GM23338 (cell line): Measurements from ENCODE around the gene IGBP1. TPM values are rescaled to one million over a fixed set of nuclear protein-coding genes. Genes with fewer than 3 reads are reported as not detected.

Source experiments
- ATAC-seq: fragments of 200-7000 bp; cut with Tn5 transposase; 3 replicates; pipeline ENCODE4 v1.9.1; 2020
- DNase-seq: peaks from one replicate; pipeline ENCODE4 v3.0.0-alpha.2; 2015; ENCODE audit warnings: low spot score
- H2AFZ ChIP-seq: fragments of 200-600 bp; sonication (generic); 2 replicates; pipeline ENCODE4 v1.8.0; 2016; ENCODE audit warnings: antibody characterized with exemption, mild to moderate bottlenecking, moderate library complexity
- H3F3A ChIP-seq: fragments of 200-600 bp; sonication (generic); replicated peaks from 2 replicates; pipeline ENCODE4 v1.8.0; 2017; ENCODE audit warnings: antibody characterized with exemption, mixed run types, low read depth
- H3K27ac ChIP-seq: fragments of 200-600 bp; sonication (generic); 2 replicates; pipeline ENCODE4 v1.6.1; 2016; ENCODE audit warnings: low read depth
- H3K27me3 ChIP-seq: fragments of 200-600 bp; sonication (generic); 2 replicates; pipeline ENCODE4 v1.8.0; 2016; ENCODE audit warnings: mild to moderate bottlenecking, mixed run types, moderate library complexity; ENCODE audit not compliant: insufficient read depth
- H3K36me3 ChIP-seq: fragments of 200-600 bp; sonication (generic); 2 replicates; pipeline ENCODE4 v1.8.0; 2016; ENCODE audit warnings: mild to moderate bottlenecking; ENCODE audit not compliant: insufficient read depth
- H3K4me1 ChIP-seq: fragments of 200-600 bp; sonication (generic); 2 replicates; pipeline ENCODE4 v1.8.0; 2016; ENCODE audit warnings: mild to moderate bottlenecking, moderate library complexity; ENCODE audit not compliant: insufficient read depth
- H3K4me2 ChIP-seq: fragments of 200-600 bp; sonication (generic); 2 replicates; pipeline ENCODE4 v1.7.1; 2017; ENCODE audit warnings: mixed run types
- H3K4me3 ChIP-seq: fragments of 200-600 bp; sonication (generic); 2 replicates; pipeline ENCODE4 v1.6.1; 2016; ENCODE audit warnings: mixed run types
- H3K79me2 ChIP-seq: fragments of 200-600 bp; sonication (generic); replicated peaks from 2 replicates; pipeline ENCODE4 v1.8.0; 2017; ENCODE audit warnings: mild to moderate bottlenecking; ENCODE audit not compliant: insufficient read depth
- H3K9me2 ChIP-seq: fragments of 200-600 bp; sonication (generic); 2 replicates; pipeline ENCODE4 v1.8.0; 2017; ENCODE audit not compliant: insufficient read depth
- H4K20me1 ChIP-seq: fragments of 200-600 bp; sonication (generic); replicated peaks from 2 replicates; pipeline ENCODE4 v1.8.0; 2017; ENCODE audit warnings: mild to moderate bottlenecking; ENCODE audit not compliant: insufficient read depth
- H3K27ac Mint-ChIP-seq: 2 replicates; pipeline ENCODE4 v1.8.0; 2020; ENCODE audit warnings: inconsistent platforms, mild to moderate bottlenecking, moderate library complexity, mixed read lengths
- H3K27me3 Mint-ChIP-seq: 3 replicates; pipeline ENCODE4 v1.8.0; 2022; ENCODE audit warnings: low read depth, mild to moderate bottlenecking, moderate library complexity, mixed read lengths, inconsistent platforms; ENCODE audit not compliant: insufficient read depth, poor library complexity
- H3K36me3 Mint-ChIP-seq: 3 replicates; pipeline ENCODE4 v1.8.0; 2021; ENCODE audit warnings: low read depth, mild to moderate bottlenecking, inconsistent platforms, moderate library complexity, mixed read lengths
- H3K4me1 Mint-ChIP-seq: 3 replicates; pipeline ENCODE4 v1.8.0; 2020; ENCODE audit warnings: mild to moderate bottlenecking, inconsistent platforms, mixed read lengths
- H3K4me3 Mint-ChIP-seq: 3 replicates; pipeline ENCODE4 v1.8.0; 2021; ENCODE audit warnings: moderate library complexity, mild to moderate bottlenecking, inconsistent platforms, mixed read lengths
- H3K9me3 Mint-ChIP-seq: 3 replicates; pipeline ENCODE4 v1.8.0; 2020; ENCODE audit warnings: moderate library complexity, mild to moderate bottlenecking, inconsistent platforms, mixed read lengths
- CREB1 ChIP-seq: fragments of 250-450 bp; sonication (Bioruptor Pico); IDR thresholded peaks from 2 replicates; pipeline ENCODE4 v1.5.0; 2020; ENCODE audit warnings: low read depth, mild to moderate bottlenecking, moderate library complexity
- CTCF ChIP-seq, 2 experiments: fragments of 200-600 bp in 1 of 2; sonication (generic) in 1 of 2; conservative IDR thresholded peaks; 2 replicates each; pipeline versions ENCODE4 v1.5.1 to v1.6.1; 2016 to 2017; ENCODE audit warnings: antibody characterized with exemption in 2 of 2, low read depth in 2 of 2, mild to moderate bottlenecking in 2 of 2, moderate library complexity in 1 of 2
- ETS1 ChIP-seq: IDR thresholded peaks from 2 replicates; pipeline ENCODE4 v1.6.1; 2016; ENCODE audit warnings: antibody characterized with exemption
- EZH2 ChIP-seq: fragments of 200-600 bp; sonication (generic); IDR thresholded peaks from one replicate; pipeline ENCODE4 v1.8.0; 2017; ENCODE audit warnings: antibody characterized with exemption, mild to moderate bottlenecking, low read depth; ENCODE audit not compliant: unreplicated experiment
- EZH2phosphoT487 ChIP-seq: fragments of 200-600 bp; sonication (generic); IDR thresholded peaks from one replicate; pipeline ENCODE4 v1.8.1; 2018; ENCODE audit warnings: antibody characterized with exemption; ENCODE audit not compliant: unreplicated experiment
- JUNB ChIP-seq: IDR thresholded peaks from one replicate; pipeline ENCODE4 v1.6.1; 2016; ENCODE audit warnings: antibody characterized with exemption; ENCODE audit not compliant: unreplicated experiment
- NANOG ChIP-seq: IDR thresholded peaks from 2 replicates; pipeline ENCODE4 v1.6.1; 2016; ENCODE audit warnings: antibody characterized with exemption, borderline replicate concordance
- POLR2AphosphoS5 ChIP-seq: IDR thresholded peaks from 2 replicates; pipeline ENCODE4 v1.6.1; 2016; ENCODE audit warnings: antibody characterized with exemption, low read depth
- REST ChIP-seq: IDR thresholded peaks from one replicate; pipeline ENCODE4 v1.6.1; 2018; ENCODE audit warnings: antibody characterized with exemption; ENCODE audit not compliant: unreplicated experiment
- STAT1 ChIP-seq: IDR thresholded peaks from one replicate; pipeline ENCODE4 v1.6.1; 2016; ENCODE audit warnings: antibody characterized with exemption; ENCODE audit not compliant: unreplicated experiment
- ZNF114 ChIP-seq: fragments of 250-450 bp; sonication (Bioruptor Pico); IDR thresholded peaks from 2 replicates; pipeline ENCODE4 v1.5.0; 2020; ENCODE audit warnings: mild to moderate bottlenecking, moderate library complexity
- ZNF331 ChIP-seq: fragments of 250-450 bp; sonication (Bioruptor Pico); IDR thresholded peaks from 2 replicates; pipeline ENCODE4 v1.5.0; 2020; ENCODE audit warnings: low read depth, mild to moderate bottlenecking, moderate library complexity
- ZNF462 ChIP-seq: fragments of 250-450 bp; sonication (Bioruptor Pico); IDR thresholded peaks from 2 replicates; pipeline ENCODE4 v1.5.0; 2020; ENCODE audit warnings: mild to moderate bottlenecking, moderate library complexity
- polyA plus RNA-seq: library from polyadenylated mRNA; unstranded; fragments of >200 nt; fragmentation: Nextera tagmentation; extraction: Ambion mirVana; gene quantifications from 2 replicates; pipeline ENCODE4 v1.2.1, GENCODE V29; 2016
- total RNA-seq: library from RNA; depleted of rRNA; stranded (reverse); fragments of >200 nt; shearing (Covaris generic); gene quantifications from 2 replicates; pipeline ENCODE4 v1.2.3, GENCODE V29; 2014

Gene IGBP1
- total and polyA plus RNA-seq, 2 experiments from 2014 or later, result 36.8 to 38.5 TPM

GRCh38 chrX:70092247-70092646 is 41.0 kb upstream of the IGBP1 start:
- Histone ChIP-seq H3K9me2 (no peaks in the 10 kb centered on the region), H3K79me2 (no peaks in the 10 kb centered on the region), H3K36me3 (no peaks in the 10 kb centered on the region), H3K4me3 (no peak overlapping the region), H4K20me1 (no peaks in the 10 kb centered on the region), H3K27ac (no peak overlapping the region), H3F3A (no peaks in the 10 kb centered on the region), H3K4me1 (no peaks in the 10 kb centered on the region), H2AFZ (no peak overlapping the region), H3K27me3 (no peaks in the 10 kb centered on the region), H3K4me2 (no peak overlapping the region)
- Mint-ChIP-seq H3K27me3 (peaks cover 3% of the 10 kb centered on the region), H3K36me3 (no peaks in the 10 kb centered on the region; the same call in 2 of the 3 replicates), H3K4me1 (no peaks in the 10 kb centered on the region), H3K4me3 (no peak overlapping the region), H3K9me3 (no peaks in the 10 kb centered on the region), H3K27ac (no peak overlapping the region)
- ATAC-seq (no peak), DNase-seq (no peak)
- TF ChIP-seq CTCF (conservative IDR thresholded peaks at IDR 0.05; ENCODE audit: low read depth in 2 of 2) (no peak), EZH2 (no peak), ZNF114 (CRISPR knock-in tag) (no peak), STAT1 (no peak), ZNF462 (CRISPR knock-in tag) (no peak), EZH2phosphoT487 (no peak), CREB1 (CRISPR knock-in tag) (no peak), REST (no peak), NANOG (no peak), JUNB (no peak), ETS1 (no peak), ZNF331 (CRISPR knock-in tag) (no peak), POLR2AphosphoS5 (no peak)
